Measurements from ENCODE around the gene CCDC60.

GRCh38 chr12:119423285-119423684, 88.8 kb downstream of the CCDC60 start:
- TF ChIP-seq POLR2AphosphoS5 (IDR thresholded peaks at IDR 0.05; ENCODE audit: low read depth, low read length) = no peak
- no peak for TF ChIP-seq POLR2A (IDR thresholded peaks at IDR 0.05; ENCODE audit: insufficient read depth in 1 of 2, low read depth in 2 of 2, low read length in 2 of 2)
- no peak for TF ChIP-seq EP300 (IDR thresholded peaks at IDR 0.05; ENCODE audit: low read depth in 2 of 2, low read length in 2 of 2)
- no peak for TF ChIP-seq EP300 (CRISPR knock-in tag; IDR thresholded peaks at IDR 0.05; ENCODE audit: borderline replicate concordance)
- TF ChIP-seq CTCF (CRISPR knock-in tag; IDR thresholded peaks at IDR 0.05) = no peak
